GM19467 (cell line): Measurements from ENCODE around the gene EEF2K.

ENCODE experiments used
- ATAC-seq: cut with Tn5 transposase; IDR thresholded peaks from one replicate; pipeline ENCODE4 v1.9.1; 2021; ENCODE audit warnings: mild to moderate bottlenecking, moderate library complexity; ENCODE audit not compliant: unreplicated experiment

EEF2K gene

GRCh38 chr16:22314661-22315626 is 108.9 kb downstream of the EEF2K start:
- no peak for ATAC-seq

GRCh38 chr16:22315979-22316378 is 109.9 kb downstream of the EEF2K start:
- no peak for ATAC-seq

GRCh38 chr16:22316411-22316811 is 110.3 kb downstream of the EEF2K start:
- ATAC-seq, result no peak

- no peak for ATAC-seq
These were observed 111.0 kb downstream of the EEF2K start for GRCh38 chr16:22317001-22317530.

GRCh38 chr16:22317625-22318024 is 111.5 kb downstream of the EEF2K start:
- no peak for ATAC-seq

GRCh38 chr16:22318690-22319358 is 112.7 kb downstream of the EEF2K start:
- no peak for ATAC-seq

GRCh38 chr16:22320572-22321339 is 114.7 kb downstream of the EEF2K start:
- ATAC-seq, result no peak

- no peak for ATAC-seq
These were observed 115.4 kb downstream of the EEF2K start for GRCh38 chr16:22321340-22322001.

- no peak for ATAC-seq
These were observed 116.0 kb downstream of the EEF2K start for GRCh38 chr16:22322021-22322471.

- ATAC-seq, result no peak
These were observed 116.7 kb downstream of the EEF2K start for GRCh38 chr16:22322741-22323140.

- ATAC-seq, result no peak
These were observed 117.3 kb downstream of the EEF2K start for GRCh38 chr16:22323173-22323958.

GRCh38 chr16:22323959-22324786 is 118.1 kb downstream of the EEF2K start:
- ATAC-seq, result no peak

GRCh38 chr16:22324787-22325597 is 118.9 kb downstream of the EEF2K start:
- no peak for ATAC-seq

GRCh38 chr16:22325598-22326368 is 119.7 kb downstream of the EEF2K start:
- no peak for ATAC-seq

- no peak for ATAC-seq
These were observed 120.2 kb downstream of the EEF2K start for GRCh38 chr16:22326369-22326652.

- ATAC-seq, result no peak
These were observed 120.8 kb downstream of the EEF2K start for GRCh38 chr16:22326771-22327445.

- ATAC-seq, result no peak
These were observed 121.3 kb downstream of the EEF2K start for GRCh38 chr16:22327446-22327775.
